Adipocyte (in vitro differentiated cells): Measurements from ENCODE around the gene OR1L6.

Experiments
- DNase-seq: peaks from one replicate; pipeline ENCODE4 v3.0.0-alpha.2; 2015; ENCODE audit warnings: low read depth
- H3K27me3 ChIP-seq: replicated peaks from 2 replicates; pipeline ENCODE4 v1.7.0; 2013; ENCODE audit warnings: mild to moderate bottlenecking, low read length, moderate library complexity; ENCODE audit not compliant: control insufficient read depth, insufficient read depth
- H3K36me3 ChIP-seq: 2 replicates; pipeline ENCODE4 v1.7.0; 2013; ENCODE audit warnings: low read length, mild to moderate bottlenecking, moderate library complexity; ENCODE audit not compliant: control insufficient read depth, insufficient read depth, severe bottlenecking
- H3K4me1 ChIP-seq: 2 replicates; pipeline ENCODE4 v1.7.0; 2013; ENCODE audit warnings: mild to moderate bottlenecking, low read length, moderate library complexity; ENCODE audit not compliant: control insufficient read depth, insufficient read depth
- H3K4me3 ChIP-seq: 2 replicates; pipeline ENCODE4 v1.7.0; 2013; ENCODE audit warnings: mild to moderate bottlenecking, low read length, moderate library complexity
- H3K9ac ChIP-seq: 2 replicates; pipeline ENCODE4 v1.7.0; 2013; ENCODE audit warnings: mild to moderate bottlenecking, low read length, moderate library complexity
- H3K9me3 ChIP-seq: 2 replicates; pipeline ENCODE4 v1.7.0; 2013; ENCODE audit warnings: mild to moderate bottlenecking, low read length, moderate library complexity; ENCODE audit not compliant: control insufficient read depth

OR1L6 gene

DNA sequence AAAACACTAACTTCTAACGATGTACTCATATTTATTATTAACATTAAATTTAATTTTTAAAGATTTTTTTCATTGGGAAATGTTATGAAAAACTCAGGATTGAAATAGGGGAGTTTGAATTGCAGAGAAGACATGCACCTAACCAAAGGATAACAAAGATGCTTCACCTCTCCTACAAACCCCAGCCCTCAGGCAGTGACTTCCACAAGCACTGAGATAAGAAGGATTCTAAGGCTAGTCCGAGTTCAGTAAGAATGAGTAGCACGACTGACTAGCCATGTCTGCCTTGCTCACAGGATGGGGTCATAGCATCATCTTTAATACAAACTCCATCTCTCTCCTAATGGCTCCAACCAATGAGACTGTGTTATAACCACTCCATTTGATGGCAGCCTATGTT, 39.6 kb downstream of the OR1L6 start:
- Histone ChIP-seq H3K27me3 (no peaks in the 10 kb centered on the region), H3K4me1 (peaks cover 15% of the 10 kb centered on the region), H3K36me3 (no peaks in the 10 kb centered on the region), H3K4me3 (no peak overlapping the region), H3K9ac (no peak overlapping the region), H3K9me3 (no peaks in the 10 kb centered on the region)
- no peak for DNase-seq

DNA sequence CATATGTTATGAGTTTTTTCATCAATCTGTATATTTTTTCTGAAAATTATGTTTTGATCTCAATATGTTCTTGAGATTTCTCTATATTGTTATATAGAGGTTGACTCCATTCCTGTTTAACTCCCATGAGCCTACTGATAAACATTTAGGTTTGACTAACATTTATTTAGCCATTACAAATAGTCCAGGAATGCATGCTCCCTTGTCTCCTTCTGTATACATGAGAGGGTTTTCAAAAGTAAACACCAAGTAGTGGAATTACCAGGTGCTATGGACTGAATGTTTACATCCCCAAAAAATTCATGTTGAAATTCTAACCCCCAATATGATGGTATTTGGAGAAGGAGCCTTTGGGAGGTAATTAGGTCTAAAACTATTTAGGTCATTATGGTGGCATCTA, 43.2 kb downstream of the OR1L6 start:
- Histone ChIP-seq H3K4me3 (no peak overlapping the region), H3K9ac (no peak overlapping the region), H3K27me3 (no peaks in the 10 kb centered on the region), H3K4me1 (no peaks in the 10 kb centered on the region), H3K36me3 (no peaks in the 10 kb centered on the region), H3K9me3 (no peaks in the 10 kb centered on the region)
- peak; percentile 13 for DNase-seq

DNA sequence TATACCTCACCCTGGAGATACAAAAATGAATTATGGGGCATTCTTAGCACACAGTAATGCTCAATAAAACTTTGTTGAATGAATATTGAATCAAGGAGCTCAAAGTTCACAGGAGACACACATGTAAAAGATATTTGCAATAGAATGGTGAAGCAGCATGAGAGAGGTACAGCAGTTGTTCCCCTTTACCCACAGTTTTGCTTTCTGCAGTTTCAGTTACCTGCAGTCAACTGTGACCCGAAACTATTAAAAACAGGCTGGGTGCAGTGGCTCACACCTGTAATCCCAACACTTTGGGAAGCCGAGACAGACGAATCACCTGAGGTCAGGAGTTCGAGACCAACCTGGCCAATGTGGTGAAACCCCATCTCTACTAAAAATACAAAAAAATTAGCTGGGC, 44.2 kb downstream of the OR1L6 start:
- no peak for DNase-seq
- no peak overlapping the region for H3K9ac ChIP-seq
- no peaks in the 10 kb centered on the region for H3K9me3 ChIP-seq
- no peaks in the 10 kb centered on the region for H3K4me1 ChIP-seq
- H3K4me3 ChIP-seq, result no peak overlapping the region
- no peaks in the 10 kb centered on the region for H3K27me3 ChIP-seq
- no peaks in the 10 kb centered on the region for H3K36me3 ChIP-seq

DNA sequence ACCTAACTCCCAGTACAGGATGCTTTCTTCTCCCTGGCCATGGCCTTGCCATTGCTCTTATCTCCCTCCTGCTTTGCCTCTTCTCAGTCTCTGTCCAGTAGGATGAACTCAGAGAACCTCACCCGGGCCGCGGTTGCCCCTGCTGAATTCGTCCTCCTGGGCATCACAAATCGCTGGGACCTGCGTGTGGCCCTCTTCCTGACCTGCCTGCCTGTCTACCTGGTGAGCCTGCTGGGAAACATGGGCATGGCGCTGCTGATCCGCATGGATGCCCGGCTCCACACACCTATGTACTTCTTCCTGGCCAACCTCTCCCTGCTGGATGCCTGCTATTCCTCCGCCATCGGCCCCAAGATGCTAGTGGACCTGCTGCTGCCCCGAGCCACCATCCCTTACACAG, 46.7 kb downstream of the OR1L6 start, which contains the start of gene OR5C1:
Gene OR5C1 (plus strand): TSS at position 103 of the 400 bp plus-strand sequence. CDS start 0 bp downstream, at position 103.
- Histone ChIP-seq H3K9ac (no peak within 1 kb of the TSS), H3K9me3 (no peaks in the 10 kb centered on the region), H3K4me3 (no peak within 1 kb of the TSS), H3K27me3 (no peaks in the 10 kb centered on the region), H3K36me3 (no peaks in the 10 kb centered on the region), H3K4me1 (peaks cover 5% of the 10 kb centered on the region)
- no peak for DNase-seq

DNA sequence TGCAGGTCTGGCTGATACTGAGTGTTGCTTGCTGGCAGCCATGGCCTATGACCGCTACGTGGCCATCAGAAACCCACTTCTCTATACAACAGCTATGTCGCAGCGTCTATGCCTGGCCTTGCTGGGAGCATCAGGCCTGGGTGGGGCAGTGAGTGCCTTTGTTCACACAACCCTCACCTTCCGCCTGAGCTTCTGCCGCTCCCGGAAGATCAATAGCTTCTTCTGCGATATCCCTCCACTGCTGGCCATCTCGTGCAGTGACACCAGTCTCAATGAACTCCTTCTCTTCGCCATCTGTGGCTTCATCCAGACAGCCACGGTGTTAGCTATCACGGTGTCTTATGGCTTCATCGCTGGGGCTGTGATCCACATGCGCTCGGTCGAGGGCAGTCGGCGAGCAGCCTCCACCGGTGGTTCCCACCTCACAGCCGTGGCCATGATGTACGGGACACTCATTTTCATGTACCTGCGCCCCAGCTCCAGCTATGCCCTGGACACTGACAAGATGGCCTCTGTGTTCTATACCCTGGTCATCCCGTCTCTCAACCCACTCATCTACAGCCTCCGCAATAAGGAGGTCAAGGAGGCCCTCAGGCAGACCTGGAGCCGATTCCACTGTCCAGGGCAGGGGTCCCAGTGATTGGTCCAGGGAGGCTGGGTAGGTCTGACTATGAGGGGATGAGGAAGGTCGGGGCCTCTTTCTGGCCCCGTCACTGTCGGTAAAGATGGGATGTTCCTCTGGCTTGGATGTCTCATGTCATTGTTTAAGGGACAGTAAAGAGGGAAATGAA, 47.3 kb downstream of the OR1L6 start:
- Histone ChIP-seq H3K36me3 (no peaks in the 10 kb centered on the region), H3K4me3 (no peak overlapping the region), H3K4me1 (peaks cover 5% of the 10 kb centered on the region), H3K9ac (no peak overlapping the region), H3K27me3 (no peaks in the 10 kb centered on the region), H3K9me3 (no peaks in the 10 kb centered on the region)
- DNase-seq, result no peak

DNA sequence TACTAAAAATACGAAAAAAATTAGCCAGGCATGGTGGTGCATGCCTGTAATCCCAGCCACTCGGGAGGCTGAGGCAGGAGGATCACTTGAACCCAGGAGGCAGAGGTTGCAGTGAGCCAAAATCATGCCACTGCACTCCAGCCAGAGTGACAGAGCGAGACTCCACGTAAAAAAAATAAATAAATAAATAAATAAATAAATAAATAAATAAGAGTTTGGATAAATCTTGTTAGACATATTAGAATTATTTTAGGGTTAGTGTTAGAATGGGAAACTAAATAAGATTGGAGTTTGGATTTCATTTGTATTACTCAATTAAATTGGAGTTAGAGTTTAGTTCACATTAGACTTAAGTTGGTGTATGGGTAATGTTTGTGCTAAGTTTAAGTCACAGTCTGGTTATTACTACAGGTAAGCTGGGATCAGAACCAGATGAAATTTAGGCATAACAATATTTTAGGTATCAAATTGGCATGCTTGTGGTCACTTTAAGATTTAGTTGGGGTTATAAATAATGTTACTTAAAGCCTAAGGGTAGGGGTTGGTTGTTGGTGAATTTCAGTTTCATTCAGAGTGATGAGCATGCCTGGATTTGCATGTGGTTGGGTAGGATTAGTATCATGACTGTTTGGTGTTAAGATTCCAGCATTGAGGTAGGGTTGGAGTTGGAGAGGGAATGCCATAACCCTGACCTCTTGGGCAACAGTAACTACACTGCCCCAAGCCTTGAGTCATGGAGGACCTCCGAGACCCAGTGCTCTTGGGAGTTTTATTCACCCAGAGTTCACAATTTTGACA, 50.0 kb downstream of the OR1L6 start:
- Histone ChIP-seq H3K9ac (no peak overlapping the region), H3K27me3 (no peaks in the 10 kb centered on the region), H3K9me3 (no peaks in the 10 kb centered on the region), H3K4me1 (peaks cover 5% of the 10 kb centered on the region), H3K4me3 (no peak overlapping the region), H3K36me3 (no peaks in the 10 kb centered on the region)
- no peak for DNase-seq

DNA sequence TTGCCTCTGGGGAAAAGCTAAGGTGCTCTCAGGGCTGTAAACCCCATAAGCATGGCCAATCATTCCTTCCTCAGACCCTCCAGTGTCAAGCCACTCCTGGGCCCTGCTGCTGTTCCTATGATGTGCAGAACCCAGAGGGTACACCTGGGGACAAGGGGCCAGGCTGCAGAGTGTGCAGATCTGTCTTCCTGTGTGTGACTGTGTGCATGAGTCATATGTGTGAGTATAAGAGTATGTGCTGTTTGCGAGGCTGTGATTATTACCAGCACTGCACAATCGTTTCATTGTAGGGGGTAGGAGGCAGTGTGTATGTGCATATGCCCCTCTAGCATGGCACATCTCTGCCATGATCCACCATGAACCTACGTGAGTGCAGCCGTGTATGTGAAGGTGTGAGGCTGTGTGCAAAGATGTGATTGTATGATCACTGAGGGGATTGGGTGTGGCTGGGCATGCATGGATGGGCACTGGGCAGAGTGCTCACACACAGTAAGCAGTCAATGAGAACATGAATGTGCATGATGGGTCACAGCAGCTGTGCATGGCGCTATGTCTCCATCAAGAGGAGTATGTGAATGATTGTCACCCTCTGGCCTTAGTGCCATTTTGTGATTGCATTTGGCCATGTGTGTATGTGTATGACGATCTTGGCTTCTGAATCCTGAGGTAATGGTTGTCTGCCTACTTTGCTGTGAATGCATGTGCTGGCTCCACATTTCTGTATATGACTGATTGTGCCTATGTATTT, 55.4 kb downstream of the OR1L6 start:
- Histone ChIP-seq H3K27me3 (no peaks in the 10 kb centered on the region), H3K4me1 (peaks cover 1% of the 10 kb centered on the region), H3K4me3 (no peak overlapping the region), H3K36me3 (no peaks in the 10 kb centered on the region), H3K9ac (no peak overlapping the region), H3K9me3 (no peaks in the 10 kb centered on the region)
- no peak for DNase-seq
